ENCODE data around the gene PRXL2B.

- TF ChIP-seq EZH2phosphoT487 (IDR thresholded peaks at IDR 0.05; ENCODE audit: borderline replicate concordance, low read length) (no peak), CTCF (IDR thresholded peaks at IDR 0.05; ENCODE audit: low read depth, low read length, poor library complexity, severe bottlenecking) (no peak)
Observed at GRCh38 chr1:2591581-2592261, 5.1 kb downstream of the PRXL2B start.
